Amygdala (tissue), 56 donors: Measurements from ENCODE around the gene CEP112.

Experiments
- DNase-seq, 56 donors: peaks; one replicate each; lab custom pipeline; 2025; lab: John Stamatoyannopoulos, UW

The CEP112 gene

GRCh38 chr17:65898651-65899050, 293.3 kb downstream of the CEP112 start:
- no peak for DNase-seq

GRCh38 chr17:65896889-65897288, 295.0 kb downstream of the CEP112 start:
- DNase-seq = no peak

- DNase-seq = no peak
These were observed 296.0 kb downstream of the CEP112 start for GRCh38 chr17:65895969-65896368.

- DNase-seq = no peak
These were observed 298.1 kb downstream of the CEP112 start for GRCh38 chr17:65893692-65894279.

- DNase-seq = no peak
These were observed 299.0 kb downstream of the CEP112 start for GRCh38 chr17:65892912-65893377.

GRCh38 chr17:65891231-65891735, 300.6 kb downstream of the CEP112 start:
- no peak for DNase-seq

GRCh38 chr17:65888649-65889048, 303.3 kb downstream of the CEP112 start:
- DNase-seq = no peak

GRCh38 chr17:65886315-65887245, 305.4 kb downstream of the CEP112 start:
- DNase-seq = no peak

- DNase-seq = no peak
These were observed 306.2 kb downstream of the CEP112 start for GRCh38 chr17:65885541-65886312.

GRCh38 chr17:65876985-65877384, 314.9 kb downstream of the CEP112 start:
- no peak for DNase-seq

- no peak for DNase-seq
These were observed 323.1 kb downstream of the CEP112 start for GRCh38 chr17:65868881-65869280.

- DNase-seq = no peak
These were observed 324.9 kb downstream of the CEP112 start for GRCh38 chr17:65867014-65867413.

GRCh38 chr17:65865715-65866425, 326.1 kb downstream of the CEP112 start:
- no peak for DNase-seq

GRCh38 chr17:65864394-65864793, 327.5 kb downstream of the CEP112 start:
- DNase-seq = no peak

- no peak for DNase-seq
These were observed 334.2 kb downstream of the CEP112 start for GRCh38 chr17:65857718-65858117.

GRCh38 chr17:65856865-65857264, 335.1 kb downstream of the CEP112 start:
- DNase-seq = no peak

GRCh38 chr17:65855675-65856074, 336.3 kb downstream of the CEP112 start:
- DNase-seq = no peak

- no peak for DNase-seq
These were observed 336.7 kb downstream of the CEP112 start for GRCh38 chr17:65855245-65855644.

- DNase-seq = no peak
These were observed 338.1 kb downstream of the CEP112 start for GRCh38 chr17:65853816-65854215.

- DNase-seq = no peak
These were observed 339.0 kb downstream of the CEP112 start for GRCh38 chr17:65852911-65853310.
